NAMALWA (cell line): Measurements from ENCODE around the gene LITAFD.
A peak's percentile ranks its signal among the peaks of the same experiment; 100 is the strongest.
"Not testable (repeated sequence)": the region's sequence is repeated elsewhere in the genome, so short reads cannot be mapped to it uniquely, and the experiment has no call there.

Experiments
- DNase-seq: peaks from one replicate; pipeline ENCODE4 v3.0.0-alpha.2; 2015; ENCODE audit warnings: low spot score

LITAFD gene

GRCh38 chr16:8894736-8895334, 12.7 kb downstream of the LITAFD start:
- no peak for DNase-seq

DNA sequence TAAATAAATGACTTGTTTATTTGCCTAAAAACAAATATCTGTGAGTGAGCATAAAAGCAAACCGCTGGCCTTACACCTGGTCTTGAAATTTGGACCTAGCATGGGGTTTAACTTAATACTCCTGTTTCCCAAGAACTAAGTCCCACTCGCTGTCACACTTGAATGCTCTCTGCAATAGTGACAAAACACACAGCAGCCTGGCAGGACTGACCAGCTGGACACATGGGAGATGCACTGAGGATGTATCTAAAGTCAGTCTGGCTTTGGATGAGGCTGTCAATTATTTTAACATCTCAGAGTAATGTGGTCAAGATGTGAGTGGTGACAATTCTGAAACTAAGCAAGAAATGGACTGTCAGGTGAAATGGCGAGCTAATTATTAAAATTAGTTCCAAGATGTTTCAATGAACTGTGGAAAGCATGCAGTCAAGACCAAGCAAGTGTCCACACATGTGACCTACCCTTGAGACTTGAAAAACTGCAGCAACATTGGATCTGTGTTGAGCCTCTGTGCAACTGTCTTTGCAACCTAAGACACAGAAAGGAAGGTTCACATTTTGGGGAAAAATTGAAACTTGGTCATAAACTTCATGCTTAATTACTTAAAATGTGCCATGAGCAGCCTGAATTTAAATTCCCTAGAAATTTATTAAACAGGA, 16.6 kb downstream of the LITAFD start:
- no peak for DNase-seq

- DNase-seq, result no peak
These were observed 17.7 kb downstream of the LITAFD start for GRCh38 chr16:8899709-8900317.

- DNase-seq, result no peak
These were observed 18.2 kb downstream of the LITAFD start for GRCh38 chr16:8900343-8900742.

- no peak for DNase-seq
These were observed 19.2 kb downstream of the LITAFD start for GRCh38 chr16:8901320-8901861.

GRCh38 chr16:8903004-8903403, 20.9 kb downstream of the LITAFD start:
- no peak for DNase-seq

GRCh38 chr16:8904018-8904430, 21.9 kb downstream of the LITAFD start:
- no peak for DNase-seq

- peak; percentile 78 for DNase-seq
These were observed 23.1 kb downstream of the LITAFD start for GRCh38 chr16:8905168-8905762.

DNA sequence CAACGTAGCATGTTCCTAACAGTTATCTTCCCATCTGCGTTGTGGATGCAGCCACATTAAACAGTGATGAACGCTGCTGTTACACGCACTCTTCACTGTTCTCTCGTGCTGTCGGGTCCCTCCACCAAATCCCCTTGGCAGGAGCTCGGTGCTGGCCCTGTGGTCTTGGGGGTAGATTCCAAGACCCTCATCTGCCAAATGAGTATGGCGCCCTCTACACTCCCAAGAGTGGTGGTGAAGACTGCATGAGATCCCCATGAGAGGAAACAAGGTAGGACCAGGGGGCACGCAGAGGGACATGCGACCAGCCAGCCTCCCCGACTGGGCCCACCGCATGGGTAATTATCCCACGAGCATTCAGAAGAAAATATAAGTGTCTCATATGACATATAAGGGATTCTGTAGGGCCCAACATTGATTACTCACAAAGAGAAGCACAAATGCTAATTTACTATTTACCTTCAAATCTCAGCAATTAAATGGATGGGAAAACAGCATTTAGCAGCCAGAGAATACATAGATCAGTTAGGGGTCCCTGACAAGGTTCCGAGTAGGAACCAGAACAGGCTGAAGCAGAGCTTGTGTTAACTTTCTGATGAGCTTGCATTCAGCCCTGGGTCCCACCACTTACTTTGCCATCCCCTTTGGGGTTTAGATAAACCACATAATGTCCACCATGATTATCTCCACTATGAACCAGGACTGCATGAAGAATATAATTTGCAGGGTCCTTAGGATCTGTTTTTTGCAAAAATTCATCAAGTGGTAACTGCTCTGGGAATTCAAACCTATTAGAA, 23.8 kb downstream of the LITAFD start:
- DNase-seq, result peak; percentile 42

GRCh38 chr16:8907096-8907495, 24.9 kb downstream of the LITAFD start:
- DNase-seq, result no peak

DNA sequence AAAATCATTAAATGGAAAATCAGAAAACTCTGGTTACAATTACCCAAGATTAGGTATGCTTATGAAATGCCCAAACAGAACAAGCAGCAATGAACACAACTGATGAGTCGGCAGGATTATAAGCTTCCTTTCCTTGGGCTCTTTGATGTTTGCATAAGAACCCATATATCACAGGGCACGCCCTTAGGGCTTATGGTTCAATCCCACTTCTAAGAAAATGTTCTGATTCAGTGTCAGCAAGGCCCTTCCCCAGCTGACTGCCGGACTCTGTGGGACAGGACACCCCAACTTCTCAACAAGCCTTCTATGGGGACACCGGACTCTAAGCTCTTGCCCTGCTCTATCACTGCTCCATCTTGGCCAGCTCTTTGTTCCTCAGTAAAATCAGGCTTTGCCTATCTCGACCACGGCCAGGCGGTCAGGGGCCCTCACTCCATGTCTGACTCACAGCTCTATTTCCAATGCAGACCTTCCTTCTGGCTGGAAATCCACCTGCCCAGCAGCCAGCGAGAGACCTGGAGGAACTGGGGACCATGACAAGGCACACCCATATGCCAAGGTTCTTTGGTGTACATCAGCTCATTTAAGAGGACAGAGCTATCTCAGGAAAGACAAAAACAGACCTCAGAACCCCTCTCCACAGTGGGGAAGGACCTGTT, 26.8 kb downstream of the LITAFD start:
- DNase-seq, result no peak

DNA sequence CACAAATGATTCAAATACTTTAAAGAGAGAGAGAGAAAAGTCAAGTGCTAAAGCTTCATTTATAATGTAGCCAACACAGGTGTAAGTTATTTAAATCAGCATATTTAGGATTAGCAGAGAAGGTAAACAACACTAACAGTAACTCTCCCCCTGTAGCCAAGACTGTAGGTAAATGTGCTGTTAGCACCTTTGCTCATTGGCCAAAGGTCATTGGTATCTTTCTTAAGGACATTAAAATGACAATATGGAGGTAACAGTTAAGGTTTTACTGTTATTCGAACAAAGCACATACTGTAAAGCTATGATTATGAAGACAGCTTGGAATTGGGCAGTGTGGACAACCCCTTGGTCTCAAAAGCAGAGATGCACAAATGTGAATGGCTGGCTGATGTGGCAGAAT, 28.7 kb downstream of the LITAFD start:
- DNase-seq, result no peak

DNA sequence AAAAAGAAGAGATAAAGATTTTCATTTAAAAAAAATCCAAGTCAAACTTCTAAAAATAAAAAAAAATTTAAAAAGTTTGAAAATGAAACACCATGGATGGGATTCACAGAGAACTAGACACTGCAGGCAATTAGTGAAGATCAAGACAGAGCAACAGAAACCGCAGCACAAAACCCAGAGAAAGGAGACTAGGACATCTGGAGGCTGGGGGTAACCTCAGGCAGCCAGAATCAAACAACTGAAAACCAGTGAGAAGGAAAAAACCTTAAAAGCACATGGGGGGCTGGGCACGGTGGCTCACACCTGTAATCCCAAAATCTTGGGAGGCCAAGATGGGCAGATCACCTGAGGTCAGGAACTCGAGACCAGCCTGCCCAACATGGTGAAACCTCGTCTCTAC, 30.6 kb downstream of the LITAFD start:
- DNase-seq, result no peak

- no peak for DNase-seq
These were observed 31.9 kb downstream of the LITAFD start for GRCh38 chr16:8914098-8914497.

DNA sequence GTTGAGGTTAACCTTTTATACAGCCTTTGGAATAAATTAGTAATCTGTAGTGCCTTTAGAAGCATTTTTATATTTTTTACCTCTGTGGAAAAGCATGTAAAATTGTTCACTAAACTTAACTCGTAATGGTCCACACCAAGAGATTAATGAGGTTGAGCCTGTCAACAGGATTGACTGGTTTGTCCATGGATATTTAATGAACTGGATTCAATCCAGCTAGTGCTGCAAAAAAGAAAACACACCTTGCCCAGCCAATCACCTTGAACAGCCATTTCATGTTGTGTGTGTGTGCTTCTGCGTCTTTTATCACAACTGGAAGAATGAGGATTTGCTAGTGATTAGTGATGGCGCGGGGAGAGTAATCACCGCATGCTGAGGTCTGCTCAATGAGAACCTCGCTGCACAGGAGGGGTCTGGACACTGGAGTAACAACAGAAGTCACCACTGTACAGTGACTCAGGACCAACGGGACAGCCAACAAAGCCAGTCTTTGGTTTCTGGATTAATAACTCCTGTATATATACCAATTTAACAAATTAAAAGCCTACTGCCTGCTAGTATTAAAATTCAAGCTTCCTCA, 33.7 kb downstream of the LITAFD start:
- no peak for DNase-seq

GRCh38 chr16:8916541-8917225, 34.5 kb downstream of the LITAFD start:
- DNase-seq, result no peak

DNA sequence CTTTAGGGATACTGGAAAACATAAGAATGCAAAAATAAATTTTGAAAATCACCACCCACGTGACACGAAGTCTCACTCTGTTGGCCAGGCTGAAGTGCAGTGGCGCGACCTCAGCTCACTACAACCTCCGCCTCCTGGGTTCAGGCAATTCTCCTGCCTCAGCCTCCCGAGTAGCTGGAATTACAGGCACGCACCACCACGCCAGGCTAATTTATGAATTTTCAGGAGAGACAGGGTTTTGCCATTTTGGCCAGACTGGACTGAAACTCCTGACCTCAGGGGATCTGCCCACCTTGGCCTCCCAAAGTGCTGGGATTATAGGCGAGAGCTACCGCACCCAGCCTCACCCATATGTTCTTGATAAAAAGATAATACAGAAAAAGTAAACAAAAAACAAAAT, 35.2 kb downstream of the LITAFD start:
- DNase-seq, result not testable (repeated sequence)

DNA sequence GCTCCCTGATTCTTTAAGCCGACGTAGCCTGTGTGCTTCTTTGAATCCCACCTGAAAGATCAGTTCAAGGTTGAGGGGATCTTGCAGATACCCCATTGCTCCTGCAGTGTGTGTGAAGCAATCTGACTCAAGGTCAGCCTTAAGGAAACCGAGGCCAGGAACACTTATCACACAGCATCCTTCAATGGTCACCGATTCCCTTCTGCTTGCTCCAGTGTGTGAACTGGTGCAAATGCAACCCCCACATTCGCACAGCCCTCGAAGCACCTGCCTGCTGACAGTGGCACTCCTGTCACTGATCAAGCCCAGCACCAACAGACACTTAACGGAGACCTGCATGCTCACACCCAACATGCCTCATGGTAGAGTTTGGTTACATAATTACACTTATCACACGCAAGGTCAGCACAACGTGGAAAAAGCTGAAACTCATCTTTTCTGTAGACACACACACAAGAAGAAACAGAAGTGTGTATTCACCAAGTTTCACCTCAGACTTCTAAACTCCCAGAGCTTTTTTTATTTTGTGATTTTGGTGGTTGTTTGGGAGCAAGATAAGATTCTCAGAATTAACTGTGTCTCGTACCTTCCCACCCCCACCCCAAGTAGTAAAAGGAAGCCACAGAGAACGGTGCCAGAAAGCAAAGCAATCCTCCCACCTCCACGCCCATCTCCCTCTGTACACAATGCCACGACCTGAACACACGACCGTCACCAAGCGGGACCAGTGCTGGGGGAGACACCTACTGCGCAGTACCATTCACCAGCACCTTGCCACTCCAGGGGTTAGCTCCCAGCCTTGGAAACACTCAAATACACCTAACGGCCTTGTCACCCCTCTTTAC, 37.2 kb downstream of the LITAFD start:
- DNase-seq, result no peak

GRCh38 chr16:8919934-8920462, 37.8 kb downstream of the LITAFD start:
- DNase-seq, result no peak
